ENCODE measurements around the gene RAB17.

RAB17 gene

GRCh38 chr2:237557633-237558015 is 32.9 kb downstream of the RAB17 start:
- no peak for DNase-seq

GRCh38 chr2:237556773-237557632 is 33.5 kb downstream of the RAB17 start:
- no peak for DNase-seq

DNA sequence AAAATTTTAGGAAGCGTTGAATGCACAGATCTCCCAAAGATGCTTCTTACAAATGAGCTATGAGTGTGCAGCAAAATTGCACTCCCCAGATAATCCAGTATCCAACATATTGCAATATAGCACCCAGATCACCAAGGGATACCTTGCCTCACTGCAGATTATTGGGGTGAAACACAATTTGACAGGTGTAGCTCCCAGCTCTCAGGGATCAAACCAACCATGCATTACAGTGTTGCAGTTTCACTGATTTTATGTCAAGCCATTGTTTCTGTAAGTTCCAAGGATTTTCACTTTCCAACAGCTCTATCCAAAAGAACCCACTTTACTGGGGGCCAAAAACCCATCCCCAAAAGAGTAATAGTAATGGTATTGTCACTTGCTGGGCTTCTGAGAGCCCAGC is 35.0 kb downstream of the RAB17 start:
- DNase-seq: no peak

GRCh38 chr2:237553948-237554347 is 36.6 kb downstream of the RAB17 start:
- DNase-seq: no peak

DNA sequence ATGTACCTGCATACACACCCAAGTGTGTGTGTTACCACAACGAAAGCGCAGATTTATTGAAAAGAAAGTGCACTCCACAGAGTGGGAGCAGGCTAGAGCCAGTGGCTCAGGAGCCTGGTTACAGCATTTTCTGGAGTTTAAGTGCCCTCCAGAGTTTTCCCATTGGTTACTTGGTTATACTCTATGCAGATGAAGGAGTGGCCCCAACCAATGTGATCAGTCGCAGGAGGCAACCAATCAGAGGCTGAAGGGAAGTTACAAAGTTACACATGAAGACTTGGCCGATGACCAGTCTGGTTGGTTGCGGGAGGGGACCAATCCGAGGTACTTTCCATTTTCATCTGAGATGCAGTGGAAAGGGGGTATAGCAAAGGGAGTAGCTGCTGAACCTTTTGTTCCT is 37.6 kb downstream of the RAB17 start:
- DNase-seq: no peak

- no peak for DNase-seq
These were observed 39.4 kb downstream of the RAB17 start for GRCh38 chr2:237551071-237551574.

DNA sequence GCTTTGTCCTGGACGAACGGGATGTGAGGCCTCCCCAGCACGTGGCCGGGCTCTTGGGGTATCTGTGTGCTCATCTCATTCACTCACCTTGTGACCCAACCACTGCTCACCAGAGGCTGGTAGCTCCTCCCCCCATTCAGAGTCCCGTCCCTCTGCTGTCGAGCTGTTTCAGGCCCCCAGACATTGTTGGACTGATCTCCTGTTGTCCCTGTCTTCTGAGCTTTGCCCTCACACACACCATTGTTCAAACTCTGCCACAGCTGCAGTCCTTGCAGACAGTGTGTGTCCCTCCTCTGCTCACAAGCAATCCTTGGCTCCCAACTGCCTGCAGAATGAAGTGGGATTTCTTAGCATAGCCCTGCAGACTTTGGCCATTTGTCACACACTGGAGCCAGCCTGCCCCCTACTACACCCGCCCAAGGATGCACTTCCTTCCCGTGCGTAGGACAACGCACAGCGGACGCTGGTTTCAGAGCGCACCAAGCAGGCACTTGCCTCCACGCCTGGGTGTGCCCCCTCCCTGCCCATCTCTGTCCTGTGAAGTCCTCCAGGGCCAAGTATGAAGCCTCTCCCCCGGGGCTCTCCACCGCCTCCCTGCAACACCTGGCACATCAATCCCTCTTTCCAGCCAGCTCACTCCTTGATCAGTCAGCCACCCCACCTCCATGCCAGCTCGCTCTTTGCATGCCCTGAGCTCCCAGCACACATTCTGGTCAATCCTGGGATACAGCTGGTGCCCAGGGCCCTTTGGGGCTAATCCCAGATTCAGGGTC is 40.7 kb downstream of the RAB17 start:
- DNase-seq: no peak

- no peak for DNase-seq
These were observed 41.3 kb downstream of the RAB17 start for GRCh38 chr2:237549216-237549615.

DNA sequence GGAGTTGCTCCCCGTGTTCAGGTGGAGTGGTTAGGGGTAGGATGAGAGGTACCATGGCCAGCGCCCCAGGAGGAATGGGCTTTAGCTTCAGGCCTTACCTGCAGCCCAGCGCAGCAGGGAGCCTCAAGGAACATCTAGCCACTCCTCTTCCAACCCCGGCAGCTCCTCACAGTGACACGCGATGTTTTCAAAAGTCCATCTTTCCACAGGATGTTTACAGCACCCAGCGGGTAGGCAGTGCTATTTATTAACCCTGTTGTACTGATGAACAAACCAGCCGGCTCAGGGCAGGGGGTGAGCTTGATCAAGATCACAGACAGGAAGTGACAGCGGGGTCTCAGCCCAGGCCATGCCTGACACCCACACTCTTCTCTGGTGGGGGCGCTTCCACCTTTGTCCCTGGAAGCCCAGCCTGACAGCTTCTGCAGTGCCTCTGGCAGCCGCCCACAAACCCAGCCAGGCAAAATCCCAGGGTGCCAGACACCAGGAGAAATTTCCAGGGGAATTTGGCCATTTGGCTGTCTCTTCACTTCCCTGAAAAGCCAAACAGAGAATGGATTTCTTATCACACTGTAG is 42.6 kb downstream of the RAB17 start:
- no peak for DNase-seq

- DNase-seq: no peak
These were observed 43.6 kb downstream of the RAB17 start for GRCh38 chr2:237546876-237547395.

- no peak for DNase-seq
These were observed 44.3 kb downstream of the RAB17 start for GRCh38 chr2:237546040-237546875.

- no peak for DNase-seq
These were observed 48.4 kb downstream of the RAB17 start for GRCh38 chr2:237542001-237542704.

DNA sequence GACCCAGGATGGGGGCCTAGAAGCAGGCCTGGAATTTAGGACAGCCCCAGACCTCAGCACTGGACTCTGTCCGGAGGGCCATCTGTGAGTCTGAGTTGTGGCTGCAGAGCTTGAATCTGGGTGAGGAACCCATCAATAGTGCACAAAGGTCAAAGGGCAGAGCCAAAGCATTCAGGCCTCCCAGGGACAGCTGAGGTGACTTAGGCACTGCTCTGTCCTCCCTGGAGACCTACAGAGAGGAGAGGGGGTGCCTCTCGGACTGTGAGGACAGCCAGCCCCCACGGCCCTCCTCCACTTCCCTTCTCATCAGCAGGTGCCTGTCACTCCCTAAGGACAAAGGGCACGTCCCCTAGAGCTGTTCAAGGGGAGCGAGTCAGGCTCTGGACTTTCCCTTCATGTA is 49.3 kb downstream of the RAB17 start:
- no peak for DNase-seq

- DNase-seq: no peak
These were observed 49.7 kb downstream of the RAB17 start for GRCh38 chr2:237540823-237541222.

DNA sequence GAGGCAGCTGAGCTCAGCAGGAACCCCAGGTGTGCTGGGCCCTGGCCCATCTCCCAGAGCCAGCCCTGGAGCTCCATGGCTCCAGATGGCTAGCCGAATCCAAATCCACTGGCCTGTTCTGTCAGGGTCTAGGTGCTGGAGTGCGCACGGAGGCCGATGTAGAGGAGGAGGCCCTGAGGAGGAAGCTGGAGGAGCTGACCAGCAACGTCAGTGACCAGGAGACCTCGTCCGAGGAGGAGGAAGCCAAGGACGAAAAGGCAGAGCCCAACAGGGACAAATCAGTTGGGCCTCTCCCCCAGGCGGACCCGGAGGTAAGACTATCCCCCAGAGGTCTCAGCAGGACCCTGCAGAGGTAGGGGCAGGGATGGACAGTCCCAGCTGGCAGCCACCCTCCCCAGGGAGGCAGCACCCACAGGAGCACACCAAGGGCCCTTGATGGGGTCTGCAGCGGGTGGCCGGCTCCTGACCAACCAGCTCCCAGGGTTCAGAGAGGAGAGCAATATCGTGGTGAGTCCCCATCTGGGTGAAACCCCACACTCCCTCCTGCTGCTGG is 50.2 kb downstream of the RAB17 start:
- no peak for DNase-seq

DNA sequence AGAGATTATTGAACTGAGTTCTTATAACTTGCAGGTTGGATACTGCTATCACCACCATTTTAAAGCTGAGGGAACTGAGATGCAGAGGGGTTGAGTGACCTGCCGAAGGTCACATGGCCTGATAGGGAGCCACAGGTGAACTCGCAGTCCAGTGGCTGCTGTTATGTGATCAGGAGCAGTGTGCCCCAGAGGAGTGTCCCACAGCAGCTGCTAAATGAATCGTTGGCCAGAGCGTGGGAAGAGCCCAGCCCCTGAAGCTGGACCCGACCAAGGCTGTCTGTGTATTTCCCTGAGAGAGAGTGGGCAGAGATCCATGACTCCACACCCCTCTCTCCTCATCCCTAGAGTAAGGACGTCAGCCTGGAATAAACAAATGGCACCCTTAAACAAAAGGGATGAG is 50.9 kb downstream of the RAB17 start:
- no peak for DNase-seq

- no peak for DNase-seq
These were observed 51.6 kb downstream of the RAB17 start for GRCh38 chr2:237538901-237539300.

GRCh38 chr2:237538001-237538720 is 52.4 kb downstream of the RAB17 start:
- DNase-seq: no peak

GRCh38 chr2:237536617-237537016 is 53.9 kb downstream of the RAB17 start:
- DNase-seq: no peak

DNA sequence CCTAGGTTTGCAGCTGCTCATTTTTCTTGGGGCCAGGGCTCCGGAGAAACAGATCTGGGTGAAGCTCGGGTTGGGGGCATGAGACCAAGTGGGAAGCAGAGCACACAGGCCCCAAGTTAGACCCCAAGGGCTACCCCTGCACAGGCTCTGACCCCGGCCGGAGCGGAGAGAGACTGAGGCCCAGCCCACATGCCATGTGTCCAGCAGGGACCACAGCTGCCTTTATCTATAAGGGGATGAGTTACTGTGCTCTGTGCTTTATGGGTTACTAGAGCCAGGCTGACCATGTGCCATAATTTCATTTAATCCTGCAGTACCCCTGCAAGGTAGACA is 54.5 kb downstream of the RAB17 start:
- DNase-seq: no peak

Data from bone marrow (tissue), 2 donors.